ENCODE results near the gene ADGB.

DNA sequence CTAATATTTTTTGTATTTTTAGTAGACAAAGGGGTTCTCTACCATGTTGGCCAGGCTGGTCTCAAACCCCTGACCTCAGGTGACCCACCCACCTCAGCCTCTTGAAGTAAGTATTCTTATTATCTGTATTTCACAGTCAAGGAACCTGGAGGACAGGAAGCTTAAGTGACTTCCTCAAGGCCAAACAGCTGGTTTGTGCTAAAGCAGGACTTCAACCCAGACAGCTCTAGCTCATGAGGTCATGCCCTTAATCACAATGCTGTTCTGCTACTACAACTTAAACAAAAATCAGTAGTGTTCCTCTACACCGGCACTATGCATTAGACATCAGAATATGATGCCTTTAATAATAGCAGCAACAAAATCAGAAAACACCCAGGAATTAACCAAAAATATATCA is 168.9 kb downstream of the ADGB start:
- TF ChIP-seq, protein P1, sequence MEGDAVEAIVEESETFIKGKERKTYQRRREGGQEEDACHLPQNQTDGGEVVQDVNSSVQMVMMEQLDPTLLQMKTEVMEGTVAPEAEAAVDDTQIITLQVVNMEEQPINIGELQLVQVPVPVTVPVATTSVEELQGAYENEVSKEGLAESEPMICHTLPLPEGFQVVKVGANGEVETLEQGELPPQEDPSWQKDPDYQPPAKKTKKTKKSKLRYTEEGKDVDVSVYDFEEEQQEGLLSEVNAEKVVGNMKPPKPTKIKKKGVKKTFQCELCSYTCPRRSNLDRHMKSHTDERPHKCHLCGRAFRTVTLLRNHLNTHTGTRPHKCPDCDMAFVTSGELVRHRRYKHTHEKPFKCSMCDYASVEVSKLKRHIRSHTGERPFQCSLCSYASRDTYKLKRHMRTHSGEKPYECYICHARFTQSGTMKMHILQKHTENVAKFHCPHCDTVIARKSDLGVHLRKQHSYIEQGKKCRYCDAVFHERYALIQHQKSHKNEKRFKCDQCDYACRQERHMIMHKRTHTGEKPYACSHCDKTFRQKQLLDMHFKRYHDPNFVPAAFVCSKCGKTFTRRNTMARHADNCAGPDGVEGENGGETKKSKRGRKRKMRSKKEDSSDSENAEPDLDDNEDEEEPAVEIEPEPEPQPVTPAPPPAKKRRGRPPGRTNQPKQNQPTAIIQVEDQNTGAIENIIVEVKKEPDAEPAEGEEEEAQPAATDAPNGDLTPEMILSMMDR (optimal IDR thresholded peaks at IDR 0.05 in 1 of 3, IDR thresholded peaks at IDR 0.05 in 1 of 3, conservative IDR thresholded peaks at IDR 0.05 in 1 of 3; ENCODE audit: extremely low read depth in 1 of 3, insufficient read depth in 2 of 3, low read length in 3 of 3), result no peak
- no peak for TF ChIP-seq EZH2 (IDR thresholded peaks at IDR 0.05; ENCODE audit: low read length)

Data from keratinocyte (primary cell).